Lower leg skin (tissue), 3 donors: ENCODE measurements around the gene BICDL1.

Source experiments
- CTCF ChIP-seq, 3 donors: fragments of 450-650 bp; IDR thresholded peaks; one replicate each; pipeline ENCODE4 v1.5.1; 2016; ENCODE audit warnings: antibody characterized with exemption in 3 of 3, mild to moderate bottlenecking in 3 of 3, moderate library complexity in 2 of 3
- POLR2A ChIP-seq, 2 donors: fragments of 450-650 bp; IDR thresholded peaks; one replicate each; pipeline ENCODE4 v1.6.1; 2016 to 2017; ENCODE audit warnings: antibody characterized with exemption in 2 of 2, mild to moderate bottlenecking in 1 of 2, moderate library complexity in 1 of 2

GRCh38 chr12:120019197-120019596 is 30.2 kb downstream of the BICDL1 start:
- TF ChIP-seq CTCF (IDR thresholded peaks at IDR 0.05): no peak
- TF ChIP-seq POLR2A (IDR thresholded peaks at IDR 0.05): no peak
